Measurements from ENCODE around the gene GOLGA3.
A peak's percentile ranks its signal among the peaks of the same experiment; 100 is the strongest.

GOLGA3 gene

GRCh38 chr12:132787877-132788276, 40.8 kb downstream of the GOLGA3 start:
- peaks cover 3% of the 10 kb centered on the region for H3K27me3 Mint-ChIP-seq (ENCODE audit: low read depth, poor library complexity)
- peaks cover 5% of the 10 kb centered on the region for H3K9me3 Mint-ChIP-seq
- H3K4me1 Mint-ChIP-seq: no peaks in the 10 kb centered on the region
- H3K4me3 Mint-ChIP-seq: no peak overlapping the region
- no peak overlapping the region for H3K27ac Mint-ChIP-seq
- TF ChIP-seq CTCF (IDR thresholded peaks at IDR 0.05): no peak
- DNase-seq: no peak
- H3K36me3 Mint-ChIP-seq (ENCODE audit: low read depth): peaks cover 78% of the 10 kb centered on the region

GRCh38 chr12:132786192-132786591, 42.5 kb downstream of the GOLGA3 start:
- Mint-ChIP-seq H3K27me3 (ENCODE audit: low read depth, poor library complexity) (peaks cover 3% of the 10 kb centered on the region), H3K36me3 (ENCODE audit: low read depth) (peaks cover 71% of the 10 kb centered on the region), H3K4me3 (no peak overlapping the region), H3K4me1 (no peaks in the 10 kb centered on the region), H3K27ac (peak overlapping the region; percentile 94), H3K9me3 (no peaks in the 10 kb centered on the region)
- no peak for DNase-seq
- no peak for TF ChIP-seq CTCF (IDR thresholded peaks at IDR 0.05)

GRCh38 chr12:132784580-132784979, 44.1 kb downstream of the GOLGA3 start:
- Mint-ChIP-seq H3K36me3 (ENCODE audit: low read depth) (peaks cover 70% of the 10 kb centered on the region), H3K4me3 (no peak overlapping the region), H3K4me1 (no peaks in the 10 kb centered on the region), H3K27ac (peak overlapping the region; percentile 29), H3K27me3 (ENCODE audit: low read depth, poor library complexity) (peaks cover 3% of the 10 kb centered on the region), H3K9me3 (no peaks in the 10 kb centered on the region)
- TF ChIP-seq CTCF (IDR thresholded peaks at IDR 0.05): no peak
- no peak for DNase-seq

- peaks cover 3% of the 10 kb centered on the region for H3K27me3 Mint-ChIP-seq (ENCODE audit: low read depth, poor library complexity)
- no peak overlapping the region for H3K4me3 Mint-ChIP-seq
- H3K27ac Mint-ChIP-seq: no peak overlapping the region
- DNase-seq: no peak
- TF ChIP-seq CTCF (IDR thresholded peaks at IDR 0.05): no peak
- peaks cover 70% of the 10 kb centered on the region for H3K36me3 Mint-ChIP-seq (ENCODE audit: low read depth)
- H3K9me3 Mint-ChIP-seq: no peaks in the 10 kb centered on the region
- no peaks in the 10 kb centered on the region for H3K4me1 Mint-ChIP-seq
Observed at GRCh38 chr12:132783917-132784531, 44.6 kb downstream of the GOLGA3 start.

- H3K27ac Mint-ChIP-seq: no peak overlapping the region
- no peak overlapping the region for H3K4me3 Mint-ChIP-seq
- peaks cover 3% of the 10 kb centered on the region for H3K27me3 Mint-ChIP-seq (ENCODE audit: low read depth, poor library complexity)
- H3K4me1 Mint-ChIP-seq: no peaks in the 10 kb centered on the region
- H3K9me3 Mint-ChIP-seq: no peaks in the 10 kb centered on the region
- no peak for DNase-seq
- TF ChIP-seq CTCF (IDR thresholded peaks at IDR 0.05): no peak
- peaks cover 56% of the 10 kb centered on the region for H3K36me3 Mint-ChIP-seq (ENCODE audit: low read depth)
Observed at GRCh38 chr12:132781938-132782337, 46.7 kb downstream of the GOLGA3 start.

GRCh38 chr12:132779781-132780353, 48.8 kb downstream of the GOLGA3 start:
- Mint-ChIP-seq H3K4me3 (no peak overlapping the region), H3K27ac (no peak overlapping the region)

More at GRCh38 chr12:132779781-132780353, 48.8 kb downstream of the GOLGA3 start:
- peaks cover 3% of the 10 kb centered on the region for H3K27me3 Mint-ChIP-seq (ENCODE audit: low read depth, poor library complexity)
- DNase-seq: no peak
- peaks cover 44% of the 10 kb centered on the region for H3K36me3 Mint-ChIP-seq (ENCODE audit: low read depth)
- H3K9me3 Mint-ChIP-seq: no peaks in the 10 kb centered on the region
- no peak for TF ChIP-seq CTCF (IDR thresholded peaks at IDR 0.05)
- no peaks in the 10 kb centered on the region for H3K4me1 Mint-ChIP-seq
